Body of pancreas (tissue), 4 donors: ENCODE measurements around the gene USP35. TPM values are rescaled to one million over a fixed set of nuclear protein-coding genes. Genes with fewer than 3 reads are reported as not detected.

Source experiments
- ATAC-seq: fragments of 150-250 bp; one replicate; pipeline ENCODE4 v1.9.1; 2016
- DNase-seq, 4 donors: peaks; one replicate each; pipeline ENCODE4 v3.0.0-alpha.2; 2019
- H3K27ac ChIP-seq, 4 donors: fragments of 200-600 bp; sonication (generic); 1 replicate in 3 of 4; 2 replicates in 1 of 4; pipeline versions ENCODE4 v1.5.1 to v1.6.1; 2016 to 2019; ENCODE audit warnings: mild to moderate bottlenecking in 1 of 4, mixed read lengths in 1 of 4, moderate library complexity in 1 of 4
- H3K27me3 ChIP-seq, 2 donors: fragments of 200-600 bp; sonication (generic); one replicate each; pipeline ENCODE4 v1.6.0; 2016; ENCODE audit warnings: mild to moderate bottlenecking in 1 of 2
- H3K36me3 ChIP-seq, 2 donors: fragments of 200-600 bp; sonication (generic); replicated peaks in 1 of 2; 2 replicates each; pipeline ENCODE4 v1.5.1; 2016; ENCODE audit warnings: low read depth in 2 of 2; ENCODE audit not compliant: insufficient read depth in 1 of 2
- H3K4me1 ChIP-seq: fragments of 200-600 bp; sonication (generic); one replicate; pipeline ENCODE4 v1.6.0; 2016
- H3K4me3 ChIP-seq, 2 donors: fragments of 200-600 bp; sonication (generic); 1 replicate in 1 of 2; 2 replicates in 1 of 2; pipeline ENCODE4 v1.5.1; 2016 to 2019
- H3K9me3 ChIP-seq, 3 donors: fragments of 200-600 bp; sonication (generic); 1 replicate in 2 of 3; 2 replicates in 1 of 3; pipeline ENCODE4 v1.5.1; 2016
- POLR2A ChIP-seq, 3 donors: fragments of 450-650 bp; IDR thresholded peaks; one replicate each; pipeline ENCODE4 v1.6.1; 2016; ENCODE audit warnings: antibody characterized with exemption in 3 of 3, mild to moderate bottlenecking in 2 of 3
- WGBS, 2 donors: methylation state at CpG; one replicate each; pipeline ENCODE4 v1.1.5; 2017; 5-methylcytosine and 5-hydroxymethylcytosine counted together
- intact Hi-C: fragments of 100-400 bp; cut with DNase I; formaldehyde crosslinking; loops from one replicate; pipeline ENCODE4 v1.15.1; 2023
- total RNA-seq, 2 donors: library from RNA; depleted of rRNA; stranded (reverse); fragments of >200 nt; gene quantifications; one replicate each; pipeline ENCODE4 v1.1.0, GENCODE V29; 2016
- TF ChIP-seq, protein P1 (sequence below), 7 experiments: fragments of 450-650 bp in 4 of 7; fragments of 200-600 bp in 3 of 7; sonication (generic) in 3 of 7; IDR thresholded peaks; one replicate each; pipeline ENCODE4 v1.5.1; 2016 to 2019; ENCODE audit warnings: antibody characterized with exemption in 7 of 7

USP35 gene
- total RNA-seq, 2 donors from 2014 or later = 8.6 to 11.2 TPM

DNA sequence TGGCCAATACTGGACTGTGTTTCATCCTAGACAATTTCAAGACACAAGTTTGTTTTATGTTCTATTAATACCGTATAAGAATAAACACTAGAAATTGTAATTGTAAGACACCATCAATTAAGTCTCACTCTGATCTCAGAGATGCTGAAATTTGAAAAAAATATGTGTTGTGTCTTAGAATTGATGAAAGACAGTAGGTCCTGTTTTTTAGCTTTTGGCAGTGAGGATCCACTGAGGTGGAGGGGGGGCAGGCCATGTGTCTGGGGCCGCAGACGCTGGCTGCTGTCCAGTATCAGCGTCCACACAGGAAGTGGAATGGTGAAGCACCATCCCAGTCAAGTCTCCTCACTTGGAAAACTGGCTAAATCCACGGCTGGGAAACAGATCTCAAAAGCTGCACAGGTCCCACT lies 26.8 kb upstream of the USP35 start:
- no peaks in the 10 kb centered on the region for H3K9me3 ChIP-seq
- H3K4me3 ChIP-seq = no peak overlapping the region
- no peaks in the 10 kb centered on the region for H3K27me3 ChIP-seq
- WGBS, 2 donors = 63 to 68% methylated on average over 5 of the region's 5 CpGs
- no peak for ATAC-seq
- no peak for TF ChIP-seq POLR2A (IDR thresholded peaks at IDR 0.05)
- TF ChIP-seq, protein P1, sequence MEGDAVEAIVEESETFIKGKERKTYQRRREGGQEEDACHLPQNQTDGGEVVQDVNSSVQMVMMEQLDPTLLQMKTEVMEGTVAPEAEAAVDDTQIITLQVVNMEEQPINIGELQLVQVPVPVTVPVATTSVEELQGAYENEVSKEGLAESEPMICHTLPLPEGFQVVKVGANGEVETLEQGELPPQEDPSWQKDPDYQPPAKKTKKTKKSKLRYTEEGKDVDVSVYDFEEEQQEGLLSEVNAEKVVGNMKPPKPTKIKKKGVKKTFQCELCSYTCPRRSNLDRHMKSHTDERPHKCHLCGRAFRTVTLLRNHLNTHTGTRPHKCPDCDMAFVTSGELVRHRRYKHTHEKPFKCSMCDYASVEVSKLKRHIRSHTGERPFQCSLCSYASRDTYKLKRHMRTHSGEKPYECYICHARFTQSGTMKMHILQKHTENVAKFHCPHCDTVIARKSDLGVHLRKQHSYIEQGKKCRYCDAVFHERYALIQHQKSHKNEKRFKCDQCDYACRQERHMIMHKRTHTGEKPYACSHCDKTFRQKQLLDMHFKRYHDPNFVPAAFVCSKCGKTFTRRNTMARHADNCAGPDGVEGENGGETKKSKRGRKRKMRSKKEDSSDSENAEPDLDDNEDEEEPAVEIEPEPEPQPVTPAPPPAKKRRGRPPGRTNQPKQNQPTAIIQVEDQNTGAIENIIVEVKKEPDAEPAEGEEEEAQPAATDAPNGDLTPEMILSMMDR (IDR thresholded peaks at IDR 0.05) = no peak
- peak in 2 of 4 donors; percentile 20 to 26 for DNase-seq
- intact Hi-C loops = no loop called here
- no peak overlapping the region for H3K27ac ChIP-seq
- H3K36me3 ChIP-seq = no peaks in the 10 kb centered on the region
- H3K4me1 ChIP-seq = no peaks in the 10 kb centered on the region

DNA sequence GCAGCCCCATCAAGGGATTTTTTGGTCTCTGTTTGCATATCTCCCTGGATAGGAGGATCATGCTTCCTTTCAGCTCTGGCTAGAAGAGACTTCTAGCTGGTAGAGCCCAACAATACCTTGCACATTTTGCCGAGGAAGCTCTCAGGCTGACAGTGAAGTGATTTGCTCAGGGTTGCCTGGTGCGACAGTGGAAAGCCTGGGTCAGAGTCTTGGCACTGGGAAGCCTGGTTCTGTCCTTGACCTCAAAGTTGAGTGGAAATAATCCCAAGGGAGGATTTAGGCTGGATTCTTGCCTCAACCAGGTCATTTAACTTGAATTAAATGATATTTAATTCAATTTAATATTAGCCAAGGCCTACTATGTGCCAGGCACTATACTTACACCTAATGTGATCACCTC lies 24.9 kb upstream of the USP35 start:
- Histone ChIP-seq H3K9me3 (no peaks in the 10 kb centered on the region), H3K27me3 (no peaks in the 10 kb centered on the region), H3K4me3 (no peak overlapping the region), H3K27ac (no peak overlapping the region), H3K36me3 (no peaks in the 10 kb centered on the region), H3K4me1 (no peaks in the 10 kb centered on the region)
- TF ChIP-seq, protein P1 (IDR thresholded peaks at IDR 0.05) = no peak
- TF ChIP-seq POLR2A (IDR thresholded peaks at IDR 0.05) = no peak
- intact Hi-C loops = no loop called here
- DNase-seq (no peak), ATAC-seq (no peak)
- WGBS, 2 donors = 34% methylated on average over 2 of the region's 2 CpGs; no CpG with 5 or more reads in 1 of the 2 donors

DNA sequence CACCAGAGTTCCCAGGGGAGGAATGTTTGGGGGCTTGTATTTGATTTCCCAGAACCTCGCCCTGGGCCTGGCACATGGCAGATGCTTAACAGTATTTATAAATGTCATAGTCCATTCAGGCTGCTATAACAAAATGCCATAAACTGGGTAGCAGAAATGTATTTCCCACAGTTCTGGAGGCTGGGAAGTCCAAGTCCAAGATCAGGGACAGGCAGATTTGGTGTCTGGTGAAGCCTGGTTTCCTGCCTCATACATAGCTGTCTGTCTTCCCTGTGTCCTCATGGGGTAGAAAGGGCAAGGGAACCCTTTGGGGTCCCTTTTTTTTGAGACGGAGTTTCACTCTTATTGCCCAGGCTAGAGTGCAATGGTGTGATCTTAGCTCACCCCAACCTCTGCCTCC lies 24.2 kb upstream of the USP35 start:
- Histone ChIP-seq H3K27ac (no peak overlapping the region), H3K4me1 (no peaks in the 10 kb centered on the region), H3K4me3 (no peak overlapping the region), H3K27me3 (no peaks in the 10 kb centered on the region), H3K9me3 (no peaks in the 10 kb centered on the region), H3K36me3 (no peaks in the 10 kb centered on the region)
- intact Hi-C loops = no loop called here
- DNase-seq (no peak), ATAC-seq (no peak)
- TF ChIP-seq, protein P1 (IDR thresholded peaks at IDR 0.05) = no peak
- TF ChIP-seq POLR2A (IDR thresholded peaks at IDR 0.05) = no peak
- WGBS, 2 donors = 95% methylated on average over 2 of the region's 2 CpGs

DNA sequence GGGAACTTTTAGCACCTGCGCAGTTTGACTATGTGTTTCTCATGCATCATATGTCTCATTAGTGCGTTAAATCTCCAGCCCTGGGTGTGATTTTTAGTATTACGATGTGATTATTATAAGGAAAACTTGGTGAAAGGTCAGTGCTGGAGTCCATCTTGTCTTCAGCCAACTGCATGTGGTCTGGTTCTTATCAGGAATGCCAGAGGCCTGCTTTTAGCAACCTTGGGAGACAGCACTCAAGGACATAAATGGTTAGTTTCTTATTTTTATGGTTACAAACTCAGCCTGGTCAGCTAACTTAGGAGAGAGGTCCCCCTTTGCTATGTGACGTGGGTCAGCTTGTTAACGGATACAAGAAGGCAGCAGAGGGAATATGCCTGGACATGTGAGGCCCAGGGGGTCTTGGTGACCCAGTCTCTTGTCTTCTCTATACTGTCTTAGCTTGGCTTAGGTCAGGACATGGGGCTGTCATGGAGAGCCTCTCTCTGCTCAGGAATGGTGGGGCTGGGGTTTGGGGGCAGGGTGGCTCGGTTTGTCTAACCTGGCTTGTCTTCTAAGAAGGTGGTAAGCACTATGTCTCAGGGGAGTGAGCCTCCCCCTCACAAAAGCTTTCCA lies 21.8 kb upstream of the USP35 start:
- intact Hi-C loops = no loop called here
- Histone ChIP-seq H3K4me3 (no peak overlapping the region), H3K9me3 (no peaks in the 10 kb centered on the region), H3K4me1 (no peaks in the 10 kb centered on the region), H3K36me3 (no peaks in the 10 kb centered on the region), H3K27me3 (no peaks in the 10 kb centered on the region), H3K27ac (no peak overlapping the region)
- ATAC-seq = no peak
- WGBS, 2 donors = 84 to 90% methylated on average over 6 of the region's 6 CpGs
- DNase-seq = no peak
- TF ChIP-seq POLR2A (IDR thresholded peaks at IDR 0.05) = no peak
- TF ChIP-seq, protein P1 (IDR thresholded peaks at IDR 0.05) = no peak
